Body of pancreas (tissue), 4 donors: ENCODE measurements around the gene SHLD1. TPM values are rescaled to one million over a fixed set of nuclear protein-coding genes. Genes with fewer than 3 reads are reported as not detected.
A peak's percentile ranks its signal among the peaks of the same experiment; 100 is the strongest.

Experiments
- ATAC-seq: fragments of 150-250 bp; one replicate; pipeline ENCODE4 v1.9.1; 2016
- DNase-seq, 4 donors: peaks; one replicate each; pipeline ENCODE4 v3.0.0-alpha.2; 2019
- H3K27ac ChIP-seq, 4 donors: fragments of 200-600 bp; sonication (generic); 1 replicate in 3 of 4; 2 replicates in 1 of 4; pipeline versions ENCODE4 v1.5.1 to v1.6.1; 2016 to 2019; ENCODE audit warnings: mild to moderate bottlenecking in 1 of 4, mixed read lengths in 1 of 4, moderate library complexity in 1 of 4
- H3K27me3 ChIP-seq, 2 donors: fragments of 200-600 bp; sonication (generic); one replicate each; pipeline ENCODE4 v1.6.0; 2016; ENCODE audit warnings: mild to moderate bottlenecking in 1 of 2
- H3K36me3 ChIP-seq, 2 donors: fragments of 200-600 bp; sonication (generic); replicated peaks in 1 of 2; 2 replicates each; pipeline ENCODE4 v1.5.1; 2016; ENCODE audit warnings: low read depth in 2 of 2; ENCODE audit not compliant: insufficient read depth in 1 of 2
- H3K4me1 ChIP-seq: fragments of 200-600 bp; sonication (generic); one replicate; pipeline ENCODE4 v1.6.0; 2016
- H3K4me3 ChIP-seq, 2 donors: fragments of 200-600 bp; sonication (generic); 1 replicate in 1 of 2; 2 replicates in 1 of 2; pipeline ENCODE4 v1.5.1; 2016 to 2019
- H3K9me3 ChIP-seq, 3 donors: fragments of 200-600 bp; sonication (generic); 1 replicate in 2 of 3; 2 replicates in 1 of 3; pipeline ENCODE4 v1.5.1; 2016
- CTCF ChIP-seq, 7 experiments: fragments of 450-650 bp in 4 of 7; fragments of 200-600 bp in 3 of 7; sonication (generic) in 3 of 7; IDR thresholded peaks; one replicate each; pipeline ENCODE4 v1.5.1; 2016 to 2019; ENCODE audit warnings: antibody characterized with exemption in 7 of 7
- POLR2A ChIP-seq, 3 donors: fragments of 450-650 bp; IDR thresholded peaks; one replicate each; pipeline ENCODE4 v1.6.1; 2016; ENCODE audit warnings: antibody characterized with exemption in 3 of 3, mild to moderate bottlenecking in 2 of 3
- whole genome bisulfite sequencing, 2 donors: methylation state at CpG; one replicate each; pipeline ENCODE4 v1.1.5; 2017; 5-methylcytosine and 5-hydroxymethylcytosine counted together
- intact Hi-C: fragments of 100-400 bp; cut with DNase I; formaldehyde crosslinking; loops from one replicate; pipeline ENCODE4 v1.15.1; 2023
- total RNA-seq, 2 donors: library from RNA; depleted of rRNA; stranded (reverse); fragments of >200 nt; gene quantifications; one replicate each; pipeline ENCODE4 v1.1.0, GENCODE V29; 2016

The SHLD1 gene
- total RNA-seq, 2 donors from 2014 or later: 1.8 TPM; not detected in 1

GRCh38 chr20:5890773-5891441 is 140.7 kb downstream of the SHLD1 start:
- H3K4me1 ChIP-seq: no peaks in the 10 kb centered on the region
- intact Hi-C loops: no loop called here
- no peak for TF ChIP-seq CTCF (IDR thresholded peaks at IDR 0.05)
- TF ChIP-seq POLR2A (IDR thresholded peaks at IDR 0.05): no peak
- no peak overlapping the region for H3K27ac ChIP-seq
- H3K36me3 ChIP-seq: no peaks in the 10 kb centered on the region
- 65 to 83% methylated on average over 10 of the region's 10 CpGs for WGBS, 2 donors
- no peaks in the 10 kb centered on the region for H3K9me3 ChIP-seq
- H3K27me3 ChIP-seq: no peaks in the 10 kb centered on the region
- ATAC-seq (no peak), DNase-seq (no peak)
- H3K4me3 ChIP-seq: no peak overlapping the region

- WGBS, 2 donors: 63 to 68% methylated on average over 3 of the region's 3 CpGs
- no peak for DNase-seq
- Histone ChIP-seq H3K4me3 (no peak overlapping the region), H3K27ac (no peak overlapping the region), H3K27me3 (no peaks in the 10 kb centered on the region), H3K4me1 (no peaks in the 10 kb centered on the region), H3K36me3 (no peaks in the 10 kb centered on the region), H3K9me3 (no peaks in the 10 kb centered on the region)
- intact Hi-C loops: no loop called here
- no peak for TF ChIP-seq CTCF (IDR thresholded peaks at IDR 0.05)
- TF ChIP-seq POLR2A (IDR thresholded peaks at IDR 0.05): no peak
- ATAC-seq: no peak
Measured at GRCh38 chr20:5893052-5893451, 142.9 kb downstream of the SHLD1 start.

- intact Hi-C loops: no loop called here
- Histone ChIP-seq H3K9me3 (no peaks in the 10 kb centered on the region), H3K4me3 (no peak overlapping the region), H3K36me3 (no peaks in the 10 kb centered on the region), H3K27ac (no peak overlapping the region), H3K4me1 (no peaks in the 10 kb centered on the region), H3K27me3 (no peaks in the 10 kb centered on the region)
- DNase-seq: no peak
- WGBS, 2 donors: 75 to 93% methylated on average over 2 of the region's 2 CpGs
- no peak for ATAC-seq
- TF ChIP-seq POLR2A (IDR thresholded peaks at IDR 0.05): no peak
- no peak for TF ChIP-seq CTCF (IDR thresholded peaks at IDR 0.05)
Measured at GRCh38 chr20:5893621-5894020, 143.4 kb downstream of the SHLD1 start.

GRCh38 chr20:5895626-5896025 is 145.4 kb downstream of the SHLD1 start:
- Histone ChIP-seq H3K27me3 (no peaks in the 10 kb centered on the region), H3K27ac (no peak overlapping the region), H3K4me1 (no peaks in the 10 kb centered on the region), H3K9me3 (no peaks in the 10 kb centered on the region), H3K36me3 (no peaks in the 10 kb centered on the region), H3K4me3 (no peak overlapping the region)
- TF ChIP-seq POLR2A (IDR thresholded peaks at IDR 0.05) (no peak), CTCF (IDR thresholded peaks at IDR 0.05) (no peak)
- DNase-seq (peak in 3 of 4 donors; percentile 2 to 38 (median 31)), ATAC-seq (no peak)
- WGBS, 2 donors: 52 to 56% methylated on average over 2 of the region's 2 CpGs
- intact Hi-C loops: no loop called here

GRCh38 chr20:5899444-5899843 is 149.2 kb downstream of the SHLD1 start:
- no peaks in the 10 kb centered on the region for H3K4me1 ChIP-seq

More at GRCh38 chr20:5899444-5899843, 149.2 kb downstream of the SHLD1 start:
- intact Hi-C loops: no loop called here
- no peak for ATAC-seq
- Histone ChIP-seq H3K27me3 (no peaks in the 10 kb centered on the region), H3K27ac (no peak overlapping the region), H3K36me3 (no peaks in the 10 kb centered on the region), H3K9me3 (no peaks in the 10 kb centered on the region), H3K4me3 (no peak overlapping the region)
- TF ChIP-seq POLR2A (IDR thresholded peaks at IDR 0.05) (no peak), CTCF (IDR thresholded peaks at IDR 0.05) (no peak)
- WGBS, 2 donors: 47 to 50% methylated on average over 1 of the region's 1 CpG
- DNase-seq: no peak
